HG03064 (cell line): ENCODE results near the gene SLC12A7.

Experiments used
- ATAC-seq: cut with Tn5 transposase; IDR thresholded peaks from one replicate; pipeline ENCODE4 v1.9.1; 2021; ENCODE audit warnings: low read depth; ENCODE audit not compliant: unreplicated experiment

SLC12A7 gene

GRCh38 chr5:1039706-1040260, 72.1 kb downstream of the SLC12A7 start:
- ATAC-seq: no peak

- ATAC-seq: no peak
Measured at GRCh38 chr5:1039210-1039548, 72.7 kb downstream of the SLC12A7 start.

DNA sequence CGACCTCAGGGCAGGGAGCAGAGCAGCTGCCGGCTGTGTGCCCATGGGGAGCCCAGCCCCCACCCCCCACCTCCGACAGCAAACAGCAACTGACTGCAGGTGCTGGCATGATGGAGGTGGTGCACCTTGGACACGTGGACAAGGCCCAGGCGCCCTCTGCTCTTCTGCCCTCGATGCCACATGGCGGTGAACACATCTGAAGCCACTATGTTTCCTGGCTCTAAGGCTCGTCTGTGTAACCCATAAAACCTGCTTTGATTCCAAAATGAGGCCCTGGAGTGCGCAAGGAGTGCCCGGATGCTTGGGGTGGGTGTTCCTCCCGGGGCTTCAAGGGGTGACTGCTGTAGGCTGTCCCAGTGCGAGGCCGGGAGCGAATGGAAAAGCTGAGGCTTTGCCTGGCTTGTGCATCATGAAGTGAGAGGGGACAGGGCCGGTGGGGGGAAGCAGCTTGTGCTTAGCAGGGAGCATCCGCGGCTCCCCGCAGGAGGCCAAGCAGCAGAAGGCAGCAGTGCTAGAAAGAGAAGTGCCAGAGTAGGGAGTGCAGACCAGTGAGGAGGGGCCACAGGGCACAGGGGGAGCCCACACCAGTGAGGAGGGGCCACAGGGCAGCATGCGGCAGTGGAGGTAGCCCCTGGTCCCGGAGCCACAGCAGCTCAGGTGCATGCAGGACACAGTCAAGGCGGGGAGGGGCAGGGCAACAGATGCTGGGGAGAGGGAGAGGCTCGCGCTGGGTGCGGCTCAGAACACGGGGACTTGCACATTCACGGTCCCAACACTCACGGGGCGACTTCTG, 73.2 kb downstream of the SLC12A7 start:
- ATAC-seq: no peak

DNA sequence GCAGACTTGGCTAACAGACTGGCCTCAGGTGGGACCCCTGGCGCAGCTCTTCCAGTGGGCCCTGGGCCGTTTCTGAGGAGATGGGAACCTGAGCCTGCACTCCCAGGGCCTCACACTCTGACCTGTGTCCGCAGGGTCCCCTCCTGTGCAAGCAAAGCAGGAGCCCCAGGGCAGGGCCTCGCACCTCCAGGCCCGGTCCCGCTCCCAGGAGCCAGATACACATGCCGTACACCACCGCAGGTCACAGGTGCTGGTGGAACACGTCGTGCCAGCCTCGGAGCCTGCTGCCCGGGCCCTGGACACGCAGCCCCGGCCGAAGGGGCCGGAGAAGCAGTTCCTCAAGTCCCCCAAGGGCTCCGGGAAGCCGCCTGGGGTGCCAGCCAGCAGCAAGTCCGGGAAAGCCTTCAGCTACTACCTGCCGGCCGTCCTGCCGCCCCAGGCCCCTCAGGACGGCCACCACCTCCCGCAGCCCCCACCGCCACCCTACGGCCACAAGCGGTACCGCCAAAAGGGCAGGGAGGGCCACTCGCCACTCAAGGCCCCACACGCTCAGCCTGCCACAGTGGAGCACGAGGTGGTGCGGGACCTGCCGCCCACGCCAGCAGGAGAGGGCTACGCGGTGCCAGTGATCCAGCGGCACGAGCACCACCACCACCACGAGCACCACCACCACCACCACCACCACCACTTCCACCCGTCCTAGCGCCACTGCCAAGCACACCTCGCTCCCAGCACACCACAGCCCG, 74.0 kb downstream of the SLC12A7 start:
- ATAC-seq: no peak

GRCh38 chr5:1037123-1037670, 74.7 kb downstream of the SLC12A7 start:
- no peak for ATAC-seq

DNA sequence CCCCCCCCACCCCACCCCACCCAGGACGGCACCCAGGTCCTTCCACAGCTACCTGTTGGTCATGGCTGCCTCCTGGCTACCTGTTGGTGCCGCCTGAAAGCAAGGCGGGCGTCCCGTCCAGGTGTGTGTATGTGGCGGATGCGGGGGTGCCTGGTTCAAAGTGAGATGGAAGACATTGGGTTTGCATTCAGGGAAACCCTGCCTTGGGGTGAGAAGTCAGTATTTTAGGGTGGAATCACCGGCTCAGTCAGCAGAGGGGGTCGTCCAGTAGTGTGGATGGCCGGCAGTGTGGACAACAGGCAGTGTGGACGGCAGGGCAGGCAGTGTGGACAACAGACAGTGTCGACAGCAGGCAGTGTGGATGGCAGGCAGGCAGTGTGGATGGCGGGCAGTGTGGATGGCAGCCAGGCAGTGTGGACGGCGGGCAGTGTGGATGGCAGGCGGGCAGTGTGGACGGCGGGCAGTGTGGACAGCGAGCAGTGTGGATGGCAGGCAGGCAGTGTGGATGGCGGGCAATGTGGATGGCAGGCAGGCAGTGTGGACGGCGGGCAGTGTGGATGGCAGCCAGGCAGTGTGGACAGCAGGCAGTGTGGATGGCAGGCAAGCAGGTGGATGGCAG, 75.2 kb downstream of the SLC12A7 start:
- no peak for ATAC-seq

- ATAC-seq: no peak
Measured at GRCh38 chr5:1035421-1036405, 76.2 kb downstream of the SLC12A7 start.

- no peak for ATAC-seq
Measured at GRCh38 chr5:1034986-1035385, 76.9 kb downstream of the SLC12A7 start.

GRCh38 chr5:1034421-1034905, 77.4 kb downstream of the SLC12A7 start:
- ATAC-seq: no peak

GRCh38 chr5:1033606-1034420, 78.0 kb downstream of the SLC12A7 start:
- no peak for ATAC-seq

DNA sequence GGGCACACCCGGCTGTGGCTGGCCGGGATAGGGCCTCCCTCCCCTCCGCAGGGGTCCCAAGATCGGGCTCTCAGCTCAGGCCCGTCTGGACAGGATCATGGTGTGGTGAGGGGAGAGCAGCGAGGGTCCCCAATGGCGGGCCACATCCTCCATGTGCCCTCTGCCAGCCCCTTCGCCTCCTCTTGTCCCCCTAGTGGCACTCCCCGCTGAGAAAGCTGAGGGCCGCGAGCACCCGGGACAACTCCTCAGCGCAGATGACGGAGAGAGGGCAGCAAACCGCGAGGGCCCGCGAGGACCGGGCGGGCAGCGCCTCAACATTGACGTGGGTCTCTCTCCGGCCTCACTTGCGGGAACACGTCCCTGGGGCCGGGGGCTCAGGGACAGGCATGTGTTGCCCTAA, 78.7 kb downstream of the SLC12A7 start:
- ATAC-seq: no peak

GRCh38 chr5:1032551-1033027, 79.3 kb downstream of the SLC12A7 start:
- no peak for ATAC-seq

DNA sequence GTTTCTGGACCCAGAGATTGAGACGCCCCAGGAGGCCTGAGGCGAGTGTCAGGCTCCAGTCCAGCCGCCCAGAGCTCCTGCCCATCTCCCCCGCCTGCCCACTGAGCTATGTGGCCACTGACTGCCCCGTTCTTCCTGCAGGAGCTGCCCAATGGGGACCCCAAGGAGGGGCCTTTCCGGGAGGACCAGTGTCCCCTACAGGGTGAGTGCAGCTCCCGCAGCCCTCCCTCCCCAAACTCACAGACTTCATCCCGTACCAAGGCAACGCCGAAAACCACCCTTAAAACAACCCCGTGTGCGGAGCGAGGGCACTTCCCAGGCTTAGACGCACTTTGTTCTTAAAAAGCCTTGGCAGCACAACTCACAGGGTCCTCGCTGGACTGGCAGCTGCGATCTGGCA, 79.9 kb downstream of the SLC12A7 start:
- no peak for ATAC-seq

- ATAC-seq: no peak
Measured at GRCh38 chr5:1031306-1031959, 80.4 kb downstream of the SLC12A7 start.

- ATAC-seq: no peak
Measured at GRCh38 chr5:1030801-1031271, 81.0 kb downstream of the SLC12A7 start.

DNA sequence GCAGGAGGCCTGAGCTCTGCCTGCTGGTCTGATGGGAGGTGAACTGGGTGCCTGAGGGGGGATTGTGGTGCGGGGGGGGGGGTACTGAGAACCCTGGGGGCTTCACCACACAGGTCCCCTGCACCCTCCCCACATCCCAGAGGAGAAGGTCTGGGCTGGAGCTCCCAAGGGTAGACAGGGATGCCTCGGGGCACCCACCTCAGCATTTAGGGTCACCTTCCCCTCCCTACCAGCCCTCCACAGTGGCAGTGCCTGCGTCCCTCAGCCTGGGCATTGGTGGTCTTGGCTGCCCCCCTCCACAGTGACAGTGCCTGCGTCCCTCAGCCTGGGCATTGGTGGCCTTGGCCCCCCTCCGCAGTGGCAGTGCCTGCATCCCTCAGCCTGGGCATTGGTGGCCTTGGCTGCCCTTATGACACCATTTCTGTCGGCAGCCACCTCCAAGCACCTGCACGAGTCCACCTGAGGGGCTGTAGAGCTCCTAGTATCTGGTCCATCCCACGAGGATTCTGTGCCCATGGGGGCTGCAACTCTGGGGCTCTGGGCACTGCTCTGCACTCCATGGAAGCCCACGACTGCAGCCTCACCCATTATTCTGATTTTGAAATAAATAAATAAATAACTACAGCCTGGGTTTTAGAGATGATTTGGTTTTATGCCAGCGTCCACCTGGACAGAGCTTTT, 81.8 kb downstream of the SLC12A7 start:
- no peak for ATAC-seq

GRCh38 chr5:1029282-1029944, 82.5 kb downstream of the SLC12A7 start:
- ATAC-seq: no peak
